OCI-LY7 (cell line): Measurements from ENCODE around the gene ZNF532. TPM values are rescaled to one million over a fixed set of nuclear protein-coding genes. Genes with fewer than 3 reads are reported as not detected.

Source experiments
- BruUV-seq: library from RNA; stranded (reverse); fragments of 400-500 nt; replicated peaks from 2 replicates; lab custom pipeline; 2021; lab: Mats Ljungman, UMichigan
- CTCF ChIA-PET: fragments of 300-600 bp; sonication (Branson Sonifier 250); formaldehyde crosslinking; loops from one replicate; lab custom pipeline; 2022; ENCODE audit warnings: antibody characterized with exemption; ENCODE audit not compliant: unreplicated experiment; lab: Charles Lee
- POLR2A ChIA-PET: fragments of 300-600 bp; sonication (Branson Sonifier 250); formaldehyde crosslinking; loops from one replicate; lab custom pipeline; 2022; ENCODE audit warnings: antibody characterized with exemption; lab: Charles Lee
- DNase-seq: peaks from one replicate; pipeline ENCODE4 v3.0.0-alpha.2; 2015; ENCODE audit warnings: low spot score
- H2AFZ ChIP-seq: fragments of 200-600 bp; sonication (generic), shearing (Covaris generic); 2 replicates; pipeline ENCODE4 v1.6.1; 2014; ENCODE audit warnings: mild to moderate bottlenecking, antibody characterized with exemption, low read length, moderate library complexity
- H3K27ac ChIP-seq: fragments of 200-600 bp; sonication (generic); 2 replicates; pipeline ENCODE4 v1.5.1; 2014; ENCODE audit warnings: mixed run types, low read depth, mild to moderate bottlenecking, moderate library complexity, low read length, inconsistent platforms; ENCODE audit not compliant: poor library complexity, severe bottlenecking
- H3K36me3 ChIP-seq: fragments of 200-600 bp; sonication (generic); 2 replicates; pipeline ENCODE4 v1.6.1; 2014; ENCODE audit warnings: mild to moderate bottlenecking, antibody characterized with exemption, low read length, moderate library complexity, mixed read lengths; ENCODE audit not compliant: insufficient read depth
- H3K4me1 ChIP-seq: fragments of 200-600 bp; sonication (generic); 2 replicates; pipeline ENCODE4 v1.5.1; 2014; ENCODE audit warnings: mild to moderate bottlenecking, low read length; ENCODE audit not compliant: insufficient read depth, poor library complexity, severe bottlenecking
- H3K4me2 ChIP-seq: fragments of 200-600 bp; sonication (generic); 2 replicates; pipeline ENCODE4 v1.6.1; 2014; ENCODE audit warnings: mild to moderate bottlenecking, low read length
- H3K4me3 ChIP-seq: fragments of 200-600 bp; sonication (generic); 2 replicates; pipeline ENCODE4 v1.5.1; 2014; ENCODE audit warnings: mild to moderate bottlenecking, low read depth, low read length; ENCODE audit not compliant: poor library complexity, severe bottlenecking
- H3K79me2 ChIP-seq: fragments of 200-600 bp; sonication (generic); 2 replicates; pipeline ENCODE4 v1.6.1; 2016; ENCODE audit warnings: low read depth, mild to moderate bottlenecking, low read length, moderate library complexity, mixed read lengths; ENCODE audit not compliant: insufficient read depth
- H3K9me2 ChIP-seq: fragments of 200-600 bp; sonication (generic); 2 replicates; pipeline ENCODE4 v1.6.1; 2016; ENCODE audit warnings: mild to moderate bottlenecking, low read length, mixed read lengths; ENCODE audit not compliant: insufficient read depth
- H3K9me3 ChIP-seq: fragments of 200-600 bp; sonication (generic); 2 replicates; pipeline ENCODE4 v1.6.1; 2014; ENCODE audit warnings: mild to moderate bottlenecking, mixed run types, low read length, mixed read lengths
- H4K20me1 ChIP-seq: fragments of 200-600 bp; sonication (generic); 2 replicates; pipeline ENCODE4 v1.6.1; 2014; ENCODE audit warnings: mild to moderate bottlenecking, antibody characterized with exemption, low read length, moderate library complexity, mixed read lengths; ENCODE audit not compliant: insufficient read depth
- CTCF ChIP-seq: fragments of 200-600 bp; sonication (generic); conservative IDR thresholded peaks from 2 replicates; pipeline ENCODE4 v1.5.1; 2014; ENCODE audit warnings: mild to moderate bottlenecking, antibody characterized with exemption, low read length, moderate library complexity, mixed read lengths
- EZH2phosphoT487 ChIP-seq: fragments of 200-600 bp; sonication (generic); IDR thresholded peaks from 2 replicates; pipeline ENCODE4 v1.6.1; 2018; ENCODE audit warnings: low read depth, borderline replicate concordance, mild to moderate bottlenecking, mixed run types, antibody characterized with exemption, low read length, moderate library complexity, mixed read lengths
- intact Hi-C: fragments of 100-400 bp; cut with micrococcal nuclease; formaldehyde crosslinking; loops from one replicate; pipeline ENCODE4 v1.10.0; 2022; ENCODE audit not compliant: unreplicated experiment
- total RNA-seq, 2 experiments: library from RNA; depleted of rRNA in 1 of 2; stranded (reverse); fragments of >200 nt in 1 of 2; shearing (Covaris generic) in 1 of 2; gene quantifications; 2 replicates each; pipeline ENCODE4 v1.2.3, GENCODE V29; 2014 to 2022

ZNF532 gene
- total RNA-seq, 2 experiments from 2014 or later = 10.4 to 18.7 TPM

- intact Hi-C loops = no loop called here
- H3K4me2 ChIP-seq = peak overlapping the region; percentile 79
- peaks cover 22% of the 10 kb centered on the region; the same call in 1 of the 2 replicates for H3K79me2 ChIP-seq
- BruUV-seq = no TSS peak
- H3K9me2 ChIP-seq = no peaks in the 10 kb centered on the region
- peak; percentile 24 for DNase-seq
- no peak for TF ChIP-seq EZH2phosphoT487
- no peaks in the 10 kb centered on the region for H3K9me3 ChIP-seq
- H3K36me3 ChIP-seq = peaks cover 13% of the 10 kb centered on the region
- POLR2A ChIA-PET = interaction anchor here (0.5 to 1.8 kb wide), 6 partner anchors 9 to 440 kb away, joined by 3 to 11 read pairs (median 3); no protein-coding TSS in a partner anchor
- H3K27ac ChIP-seq = peak overlapping the region; percentile 83
- H3K4me3 ChIP-seq = peak overlapping the region; percentile 54
- peak overlapping the region; percentile 65; the same call in 1 of the 2 replicates for H2AFZ ChIP-seq
- CTCF ChIA-PET = no interaction called here
- peaks cover 64% of the 10 kb centered on the region for H3K4me1 ChIP-seq
- H4K20me1 ChIP-seq = no peaks in the 10 kb centered on the region
These were observed 101.5 kb downstream of the ZNF532 start for GRCh38 chr18:58966005-58966677.

GRCh38 chr18:58966704-58967103 is 102.0 kb downstream of the ZNF532 start:
- no peak for DNase-seq
- Histone ChIP-seq H3K9me2 (no peaks in the 10 kb centered on the region), H3K79me2 (peaks cover 22% of the 10 kb centered on the region; the same call in 1 of the 2 replicates), H2AFZ (no peak overlapping the region), H3K4me2 (peak overlapping the region; percentile 79), H3K27ac (peak overlapping the region; percentile 83), H3K9me3 (no peaks in the 10 kb centered on the region), H3K4me3 (peak overlapping the region; percentile 50), H3K4me1 (peaks cover 64% of the 10 kb centered on the region), H4K20me1 (no peaks in the 10 kb centered on the region), H3K36me3 (peaks cover 19% of the 10 kb centered on the region)
- BruUV-seq = no TSS peak
- TF ChIP-seq EZH2phosphoT487 = no peak
- no peak for TF ChIP-seq CTCF
- intact Hi-C loops = no loop called here
- CTCF ChIA-PET = interaction anchor here (0.7 kb wide), 1 partner anchor 32 kb away, joined by 3 read pairs; no protein-coding TSS in a partner anchor
- POLR2A ChIA-PET = interaction anchor here (0.5 to 1.8 kb wide), 6 partner anchors 8 to 441 kb away, joined by 3 to 11 read pairs (median 4); no protein-coding TSS in a partner anchor

- Histone ChIP-seq H3K36me3 (peaks cover 23% of the 10 kb centered on the region), H3K4me3 (no peak overlapping the region), H3K79me2 (peaks cover 22% of the 10 kb centered on the region; the same call in 1 of the 2 replicates), H3K27ac (peak overlapping the region; percentile 11), H3K4me1 (peaks cover 63% of the 10 kb centered on the region), H3K9me3 (no peaks in the 10 kb centered on the region), H4K20me1 (no peaks in the 10 kb centered on the region), H3K9me2 (no peaks in the 10 kb centered on the region), H2AFZ (no peak overlapping the region), H3K4me2 (peak overlapping the region; percentile 79; the same call in 1 of the 2 replicates)
- intact Hi-C loops = no loop called here
- BruUV-seq = no TSS peak
- CTCF ChIA-PET = no interaction called here
- POLR2A ChIA-PET = interaction anchor here (1.0 to 1.2 kb wide), 2 partner anchors 10 to 22 kb away, joined by 3 to 4 read pairs; no protein-coding TSS in a partner anchor
- TF ChIP-seq CTCF (no peak), EZH2phosphoT487 (no peak)
- DNase-seq = no peak
These were observed 103.1 kb downstream of the ZNF532 start for GRCh38 chr18:58967751-58968254.
